Keratinocyte (primary cell): ENCODE measurements around the gene ARHGAP24. TPM values are rescaled to one million over a fixed set of nuclear protein-coding genes. Genes with fewer than 3 reads are reported as not detected.

Source experiments
- DNase-seq: peaks from one replicate; pipeline ENCODE4 v3.0.0-alpha.2; 2011; ENCODE audit warnings: low read depth, missing footprints, low spot score
- FAIRE-seq: peaks from 2 replicates; lab custom pipeline; 2011; peaks lifted over from hg19 to GRCh38; lab: Jason Lieb, UNC
- H2AFZ ChIP-seq: 2 replicates; pipeline ENCODE4 v1.6.0; 2012; ENCODE audit warnings: low read length, control low read depth, inconsistent platforms; ENCODE audit not compliant: control insufficient read depth
- H3K27ac ChIP-seq: 2 replicates; pipeline ENCODE4 v1.5.1; 2011; ENCODE audit warnings: low read length; ENCODE audit not compliant: control insufficient read depth, insufficient read depth
- H3K27me3 ChIP-seq: 3 replicates; pipeline ENCODE4 v1.6.0; 2011; ENCODE audit warnings: low read length; ENCODE audit not compliant: control insufficient read depth, insufficient read depth; ENCODE audit errors: extremely low read depth
- H3K36me3 ChIP-seq, 2 experiments: 2 replicates in 1 of 2; 3 replicates in 1 of 2; pipeline ENCODE4 v1.5.1; 2011; ENCODE audit warnings: low read length in 2 of 2, mild to moderate bottlenecking in 1 of 2; ENCODE audit not compliant: control insufficient read depth in 2 of 2, insufficient read depth in 2 of 2; ENCODE audit errors: extremely low read depth in 1 of 2
- H3K4me1 ChIP-seq: 3 replicates; pipeline ENCODE4 v1.5.1; 2011; ENCODE audit warnings: low read length; ENCODE audit not compliant: control insufficient read depth, insufficient read depth; ENCODE audit errors: extremely low read depth
- H3K4me2 ChIP-seq: 3 replicates; pipeline ENCODE4 v1.6.0; 2011; ENCODE audit warnings: low read depth, low read length; ENCODE audit not compliant: control insufficient read depth, insufficient read depth; ENCODE audit errors: extremely low read depth
- H3K4me3 ChIP-seq, 3 experiments: fragments of 200-600 bp in 1 of 3; sonication (generic) in 1 of 3; 2 replicates in 2 of 3; 3 replicates in 1 of 3; pipeline ENCODE4 v1.5.1; 2011 to 2016; ENCODE audit warnings: low read length in 3 of 3, mild to moderate bottlenecking in 3 of 3, control low read depth in 2 of 3, inconsistent platforms in 1 of 3, low read depth in 1 of 3, mixed read lengths in 1 of 3, mixed run types in 1 of 3, moderate library complexity in 1 of 3; ENCODE audit not compliant: control insufficient read depth in 2 of 3, insufficient read depth in 2 of 3; ENCODE audit errors: extremely low read depth in 1 of 3
- H3K79me2 ChIP-seq: 2 replicates; pipeline ENCODE4 v1.6.0; 2012; ENCODE audit warnings: low read length; ENCODE audit not compliant: control insufficient read depth, insufficient read depth
- H3K9ac ChIP-seq: 3 replicates; pipeline ENCODE4 v1.6.0; 2011; ENCODE audit warnings: low read length; ENCODE audit not compliant: control insufficient read depth, insufficient read depth; ENCODE audit errors: extremely low read depth
- H3K9me1 ChIP-seq: 3 replicates; pipeline ENCODE4 v1.6.0; 2011; ENCODE audit warnings: low read length; ENCODE audit not compliant: control insufficient read depth, insufficient read depth; ENCODE audit errors: extremely low read depth
- H3K9me3 ChIP-seq: 2 replicates; pipeline ENCODE4 v1.5.1; 2012; ENCODE audit warnings: low read depth, low read length; ENCODE audit not compliant: control insufficient read depth
- H4K20me1 ChIP-seq: 3 replicates; pipeline ENCODE4 v1.6.0; 2011; ENCODE audit warnings: low read length; ENCODE audit not compliant: control insufficient read depth, insufficient read depth; ENCODE audit errors: extremely low read depth
- CTCF ChIP-seq, 3 experiments: IDR thresholded peaks in 1 of 3; conservative IDR thresholded peaks in 1 of 3; optimal IDR thresholded peaks in 1 of 3; 2 replicates in 2 of 3; 3 replicates in 1 of 3; pipeline versions ENCODE3 to v1.5.1; 2011; ENCODE audit warnings: low read length in 3 of 3, mild to moderate bottlenecking in 3 of 3, moderate library complexity in 2 of 3, control low read depth in 1 of 3, inconsistent platforms in 1 of 3; ENCODE audit not compliant: insufficient read depth in 2 of 3; ENCODE audit errors: extremely low read depth in 1 of 3
- EZH2 ChIP-seq: IDR thresholded peaks from one replicate; pipeline ENCODE4 v1.6.1; 2012; ENCODE audit warnings: inconsistent platforms, mild to moderate bottlenecking, low read length, moderate library complexity
- dilution Hi-C: fragments of 300-500 bp; cut with MboI; formaldehyde crosslinking; loops from one replicate; pipeline ENCODE4 v1.7.0; 2020; ENCODE audit warnings: low sequenced_read_pairs; ENCODE audit not compliant: extremely low pct_ligation_motif_present
- polyA plus RNA-seq, 5 experiments: library from polyadenylated mRNA; depleted of rRNA in 3 of 5; stranded (reverse) in 3 of 5; stranded (forward) in 1 of 5; unstranded in 1 of 5; fragments of >200 nt; gene quantifications; 1 replicate in 1 of 5; 2 replicates in 3 of 5; 3 replicates in 1 of 5; pipeline versions ENCODE4 v1.2.1 to v1.2.3, GENCODE V29; 2011 to 2012; ENCODE audit warnings: missing spikeins in 2 of 5, low read depth in 1 of 5, low replicate concordance in 1 of 5

The ARHGAP24 gene
- polyA plus RNA-seq, 1 donor (not counting 4 experiments of a cell fraction or from before 2014, with no cell fraction given), result 0.87 TPM

- Histone ChIP-seq H3K9me1 (no peaks in the 10 kb centered on the region), H2AFZ (no peak overlapping the region), H3K27me3 (no peaks in the 10 kb centered on the region), H3K4me3 (no peak overlapping the region), H3K4me2 (no peak overlapping the region), H3K79me2 (no peaks in the 10 kb centered on the region), H3K27ac (no peak overlapping the region), H3K9ac (no peak overlapping the region), H3K36me3 (no peaks in the 10 kb centered on the region), H4K20me1 (no peaks in the 10 kb centered on the region), H3K4me1 (no peaks in the 10 kb centered on the region), H3K9me3 (no peaks in the 10 kb centered on the region)
- DNase-seq (no peak), FAIRE-seq (no peak)
- no peak for TF ChIP-seq EZH2
- no peak for TF ChIP-seq CTCF (optimal IDR thresholded peaks at IDR 0.05 in 1 of 3, IDR thresholded peaks at IDR 0.05 in 1 of 3, conservative IDR thresholded peaks at IDR 0.05 in 1 of 3; ENCODE audit: extremely low read depth in 1 of 3, insufficient read depth in 2 of 3, low read length in 3 of 3)
- dilution Hi-C loops, result no loop called here
These were observed 444.4 kb downstream of the ARHGAP24 start for GRCh38 chr4:85919200-85919887.

DNA sequence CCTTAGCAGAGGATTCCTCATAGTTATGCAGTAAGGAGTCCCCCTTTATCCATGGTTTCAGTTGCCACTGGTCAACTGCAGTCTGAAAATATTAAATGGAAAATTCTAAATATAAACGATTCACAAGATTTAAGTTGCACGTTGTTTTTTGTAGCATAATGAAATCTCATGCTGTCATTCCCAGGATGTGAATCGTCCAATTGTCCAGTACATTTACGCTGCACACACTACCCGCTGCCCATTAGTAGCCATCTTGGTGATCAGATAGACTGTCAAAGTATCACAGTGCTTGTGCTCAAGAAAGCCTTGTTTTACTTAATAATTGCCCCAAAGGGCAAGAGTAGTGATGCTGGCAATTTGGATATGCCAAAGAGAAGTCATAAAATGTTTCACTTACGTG lies 450.1 kb downstream of the ARHGAP24 start:
- no peak overlapping the region for H3K9ac ChIP-seq
- H4K20me1 ChIP-seq, result no peaks in the 10 kb centered on the region
- H3K4me3 ChIP-seq, result no peak overlapping the region
- DNase-seq (no peak), FAIRE-seq (no peak)
- no peak overlapping the region for H3K27ac ChIP-seq
- H3K79me2 ChIP-seq, result no peaks in the 10 kb centered on the region
- TF ChIP-seq CTCF (optimal IDR thresholded peaks at IDR 0.05 in 1 of 3, IDR thresholded peaks at IDR 0.05 in 1 of 3, conservative IDR thresholded peaks at IDR 0.05 in 1 of 3; ENCODE audit: extremely low read depth in 1 of 3, insufficient read depth in 2 of 3, low read length in 3 of 3) (no peak), EZH2 (no peak)
- H3K36me3 ChIP-seq, result no peaks in the 10 kb centered on the region
- no peaks in the 10 kb centered on the region for H3K27me3 ChIP-seq
- H3K4me2 ChIP-seq, result no peak overlapping the region
- no peak overlapping the region for H2AFZ ChIP-seq
- H3K4me1 ChIP-seq, result no peaks in the 10 kb centered on the region
- no peaks in the 10 kb centered on the region for H3K9me3 ChIP-seq
- H3K9me1 ChIP-seq, result no peaks in the 10 kb centered on the region
- dilution Hi-C loops, result no loop called here
